GM19438 (cell line): ENCODE measurements around the gene FBXO8.

Experiments used
- ATAC-seq: cut with Tn5 transposase; IDR thresholded peaks from one replicate; pipeline ENCODE4 v1.9.1; 2021; ENCODE audit warnings: low read depth; ENCODE audit not compliant: unreplicated experiment

The FBXO8 gene

DNA sequence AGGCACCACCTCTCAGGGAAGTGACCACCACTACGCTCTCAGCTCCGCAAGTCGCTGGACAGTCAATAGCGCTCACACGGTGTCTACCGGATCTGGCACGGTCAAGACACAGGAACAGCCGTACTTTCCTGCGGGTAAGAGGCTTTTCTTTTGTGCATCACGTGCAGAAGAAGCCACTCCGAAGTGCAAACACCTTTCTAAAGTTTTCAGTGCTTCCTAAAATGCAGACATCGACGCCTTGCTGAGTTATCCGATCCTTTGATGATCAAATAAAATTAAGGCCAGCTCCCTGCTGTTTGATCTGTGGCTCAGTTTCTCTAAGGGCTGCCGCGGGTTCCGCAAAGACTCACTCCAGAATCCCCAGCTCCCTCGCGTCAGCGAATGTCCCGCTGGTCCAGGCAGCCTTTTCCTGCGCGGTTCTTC, 71.8 kb downstream of the FBXO8 start:
- ATAC-seq: no peak

DNA sequence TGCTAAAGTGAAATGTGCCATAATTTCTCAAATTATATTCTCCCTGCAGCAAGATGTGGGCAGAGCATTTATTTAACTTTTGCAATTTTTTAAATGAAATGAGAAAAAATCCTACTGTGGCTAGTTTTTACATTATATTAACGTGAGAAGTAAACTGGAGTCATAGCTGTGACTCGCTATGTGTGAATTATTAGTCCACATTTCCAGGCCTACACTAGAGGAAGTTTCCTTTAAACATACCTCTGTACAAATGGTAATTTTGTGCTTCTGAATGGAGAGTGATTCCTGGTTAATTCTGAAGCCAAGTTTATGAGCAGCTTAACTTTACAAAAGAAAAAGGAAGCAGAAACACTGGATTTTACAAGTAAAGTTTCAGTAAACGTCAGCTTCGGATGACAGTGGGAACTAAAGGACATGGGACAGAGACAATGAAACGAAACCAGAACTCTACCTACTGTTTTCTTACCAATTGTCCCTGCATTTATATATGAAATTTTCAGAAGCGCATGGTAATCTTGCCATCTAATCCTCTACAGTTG, 72.4 kb downstream of the FBXO8 start:
- ATAC-seq: no peak

DNA sequence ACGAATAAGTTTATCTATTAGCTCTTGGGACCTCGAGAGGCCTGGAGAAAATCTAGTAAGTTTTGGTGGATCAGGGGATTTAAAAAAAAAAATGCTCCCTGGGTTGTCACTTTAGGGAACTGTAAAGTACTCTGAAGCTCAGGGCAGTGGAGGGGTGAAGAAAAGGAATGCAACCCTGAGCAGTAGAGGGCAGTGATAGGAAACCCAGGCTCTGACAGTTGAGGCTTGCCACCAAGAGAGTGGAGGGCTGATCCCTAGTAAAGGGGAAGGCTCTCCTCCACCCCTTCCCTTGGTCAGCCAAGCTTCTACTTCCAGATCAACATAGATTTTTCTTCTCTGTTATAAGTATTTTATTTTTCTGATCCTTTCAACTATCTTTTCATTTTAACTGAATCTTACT, 73.1 kb downstream of the FBXO8 start:
- ATAC-seq: no peak

DNA sequence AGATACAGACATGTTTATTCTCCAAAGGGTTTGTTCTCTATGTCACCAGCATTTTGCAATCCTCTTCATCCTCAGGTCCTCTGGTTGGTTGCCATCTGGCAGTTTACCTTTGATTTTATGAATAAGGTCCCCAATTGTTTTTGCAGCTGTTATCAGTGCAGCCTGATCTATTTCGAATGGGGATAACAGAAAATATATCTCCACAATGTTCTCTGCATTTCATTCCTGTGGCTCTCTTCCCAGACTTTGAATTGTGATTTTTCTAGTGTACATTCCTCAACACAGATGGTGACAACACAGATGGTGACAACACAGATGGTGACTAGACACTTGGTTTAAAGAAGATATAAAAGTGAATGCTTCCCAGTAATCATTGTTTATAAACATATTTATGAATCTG, 74.1 kb downstream of the FBXO8 start:
- ATAC-seq: no peak

DNA sequence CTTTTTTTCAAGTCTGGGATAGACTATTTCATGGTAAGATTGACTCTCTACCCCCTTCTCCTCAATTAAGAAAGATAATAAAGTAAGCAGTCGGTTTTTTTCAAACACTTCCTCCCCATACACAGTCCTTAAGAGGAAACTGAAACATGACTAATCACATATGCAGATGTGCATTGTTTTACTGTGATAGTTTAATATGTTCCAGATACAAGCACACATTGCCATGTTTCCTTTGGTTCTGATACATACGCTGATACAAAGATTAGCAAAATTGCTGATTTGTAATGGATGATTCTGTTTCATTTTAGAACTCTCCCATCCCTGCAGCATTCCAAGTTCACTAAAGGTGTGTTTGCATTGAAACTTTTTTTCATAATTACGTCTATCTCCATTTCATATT, 76.1 kb downstream of the FBXO8 start:
- no peak for ATAC-seq

DNA sequence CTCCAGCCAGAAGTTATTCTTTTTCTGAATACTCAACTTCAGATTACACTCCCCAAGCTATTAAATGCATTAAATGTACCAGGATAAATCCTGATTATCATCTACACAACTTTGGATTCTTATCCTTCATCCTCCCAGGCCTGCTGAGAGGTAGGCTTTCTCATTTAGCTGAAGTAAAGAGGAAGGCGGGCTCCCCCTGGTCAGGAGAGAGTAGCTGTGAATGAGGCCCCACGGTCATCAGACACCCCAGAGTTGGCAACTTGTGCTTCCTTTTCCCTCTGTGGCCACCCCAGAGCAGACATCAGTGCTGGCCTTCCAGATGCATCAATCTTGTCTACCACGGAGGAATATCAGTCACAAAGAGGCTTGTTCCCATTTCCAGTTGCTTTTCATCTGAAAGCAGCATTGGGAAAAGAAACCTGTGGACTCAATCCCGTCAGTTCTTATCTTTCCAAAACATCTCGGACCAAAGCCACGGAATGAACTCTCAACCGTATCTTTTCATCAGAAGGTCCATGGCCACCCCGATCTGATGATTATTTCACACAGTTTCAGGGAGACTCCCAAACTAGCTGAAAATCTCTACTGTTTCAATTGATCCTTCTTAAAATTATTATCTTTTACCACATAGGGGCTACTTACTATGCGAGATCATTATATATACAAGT, 79.2 kb downstream of the FBXO8 start:
- ATAC-seq: no peak

DNA sequence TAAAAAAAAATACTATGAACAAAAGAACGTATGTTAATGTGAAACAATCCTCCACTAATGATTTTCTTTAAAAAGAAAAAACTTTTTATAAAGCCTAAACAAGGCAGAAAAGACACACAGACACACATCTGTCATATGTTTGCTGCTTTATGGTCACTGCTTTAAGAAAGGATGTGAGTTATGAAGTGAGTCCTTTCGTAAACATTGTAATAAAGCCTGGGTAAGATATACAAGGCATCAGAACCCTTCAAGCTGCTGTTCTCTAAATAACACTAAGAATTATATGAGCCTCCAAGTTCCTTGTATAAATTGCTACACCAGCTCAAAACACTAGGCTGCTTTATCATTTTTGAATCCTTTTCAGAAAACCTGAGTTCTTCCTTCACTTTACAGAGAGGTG, 81.6 kb downstream of the FBXO8 start:
- ATAC-seq: no peak

DNA sequence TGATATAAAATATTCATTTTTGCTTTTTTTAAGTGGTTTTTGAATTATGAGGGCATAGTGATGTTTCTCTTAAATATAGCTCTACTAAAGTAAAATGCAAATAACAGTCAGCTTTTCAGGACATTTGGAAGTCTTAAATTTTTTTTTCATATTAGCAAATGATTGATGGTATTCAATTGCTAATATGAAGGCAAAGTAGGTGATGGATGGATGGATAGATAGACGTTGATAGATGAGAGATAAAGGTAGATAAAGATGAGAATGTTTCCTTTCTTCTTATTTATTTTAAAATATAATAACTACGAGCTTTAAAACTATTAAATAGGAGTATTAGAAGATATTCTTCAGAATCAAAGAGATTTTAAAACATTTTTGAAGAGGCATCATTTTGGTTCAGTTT, 83.7 kb downstream of the FBXO8 start:
- no peak for ATAC-seq

DNA sequence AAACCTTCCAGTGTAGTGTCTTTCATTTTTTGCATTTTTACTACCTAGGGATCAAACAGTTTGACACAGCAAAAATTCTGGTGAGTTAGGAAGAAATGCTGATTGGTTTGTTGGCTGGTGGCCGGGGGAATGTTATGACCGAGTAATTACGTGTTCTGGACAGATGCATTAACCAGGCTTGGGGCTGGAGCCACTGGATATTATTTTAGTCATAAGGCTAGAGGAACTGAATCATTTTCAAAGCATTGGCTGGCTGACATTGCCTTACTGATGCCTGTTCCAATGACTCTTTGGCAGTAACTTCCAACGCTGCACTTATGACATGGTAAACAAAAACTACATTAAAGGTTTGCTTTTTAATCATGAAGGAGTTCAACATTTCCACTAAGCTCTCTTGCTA, 84.6 kb downstream of the FBXO8 start:
- ATAC-seq: no peak

DNA sequence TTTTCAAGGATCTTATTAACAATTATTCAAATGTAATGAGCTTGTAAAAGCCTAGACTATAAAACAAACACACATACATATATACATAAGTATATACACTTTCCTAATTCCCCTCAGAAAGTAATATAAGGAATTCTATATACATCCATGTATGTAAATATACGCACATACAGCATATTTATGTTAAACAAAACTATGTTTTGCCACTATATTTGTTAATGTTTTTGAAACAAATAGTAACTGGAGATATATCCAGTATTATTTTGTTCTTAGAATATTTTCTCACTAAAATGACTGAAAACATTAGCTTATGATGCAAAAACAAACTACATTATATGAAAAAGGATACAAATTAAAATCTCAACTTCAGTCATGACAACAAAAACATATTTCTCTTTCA, 85.1 kb downstream of the FBXO8 start:
- ATAC-seq: no peak

DNA sequence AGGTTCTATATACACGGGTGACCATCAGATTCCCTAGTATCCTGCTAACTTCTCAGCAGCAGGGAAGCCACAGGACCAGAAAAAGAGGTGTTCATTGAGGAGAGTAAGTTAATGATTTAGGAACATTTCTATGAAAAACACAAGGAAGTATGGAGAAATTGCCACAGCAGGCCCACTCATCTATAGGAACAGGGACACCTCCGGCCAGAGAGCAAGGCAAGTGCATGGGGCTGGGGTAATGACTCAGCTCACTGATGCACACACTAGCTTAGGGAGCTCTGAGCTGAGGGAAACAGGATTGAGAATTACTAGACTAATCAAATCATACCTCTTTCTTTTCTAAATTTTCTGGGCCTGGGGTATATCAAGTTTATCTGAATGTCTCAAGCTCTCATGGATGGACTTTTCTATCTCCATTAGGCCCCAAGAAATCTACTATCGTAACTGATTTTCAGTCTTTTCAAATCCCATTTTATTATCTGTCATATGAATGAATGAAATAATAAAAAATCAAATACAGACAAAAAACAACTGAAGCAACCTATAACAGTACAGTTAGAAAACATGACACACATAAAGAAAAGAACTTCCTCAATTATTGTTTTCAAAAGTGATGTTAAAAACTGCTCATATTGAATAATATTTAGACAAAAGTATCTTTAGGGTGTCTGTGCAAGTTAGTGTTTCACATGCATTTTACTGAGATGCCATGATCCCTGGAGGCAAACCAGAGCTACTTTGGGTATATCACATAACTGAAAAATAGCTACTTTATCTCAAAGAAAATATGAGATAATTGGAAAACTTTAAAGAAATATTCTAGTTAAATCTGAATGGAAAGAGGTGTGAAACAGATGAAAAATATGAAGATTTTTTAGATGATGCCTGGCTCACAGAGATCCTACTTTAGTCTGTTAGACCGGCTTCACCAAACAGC, 89.8 kb downstream of the FBXO8 start:
- ATAC-seq: no peak

DNA sequence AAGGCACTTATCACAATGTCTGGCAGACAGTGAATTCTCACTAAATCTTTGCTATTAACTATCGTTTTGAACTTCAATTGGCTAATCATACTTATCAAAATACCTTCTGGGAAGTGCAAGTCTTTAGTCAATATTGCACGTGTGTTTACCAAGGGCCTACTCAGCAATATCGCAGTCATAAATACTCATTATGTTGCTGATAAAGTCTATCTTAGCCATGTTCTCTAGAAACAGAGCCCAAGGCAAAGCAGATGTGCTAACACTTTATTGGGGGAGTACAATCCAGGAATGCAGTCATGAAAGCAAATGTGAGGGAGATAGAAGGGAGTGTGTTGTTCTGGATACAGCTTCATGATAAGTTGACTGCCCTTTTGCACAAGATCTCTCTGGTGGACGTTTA, 90.5 kb downstream of the FBXO8 start:
- ATAC-seq: no peak

DNA sequence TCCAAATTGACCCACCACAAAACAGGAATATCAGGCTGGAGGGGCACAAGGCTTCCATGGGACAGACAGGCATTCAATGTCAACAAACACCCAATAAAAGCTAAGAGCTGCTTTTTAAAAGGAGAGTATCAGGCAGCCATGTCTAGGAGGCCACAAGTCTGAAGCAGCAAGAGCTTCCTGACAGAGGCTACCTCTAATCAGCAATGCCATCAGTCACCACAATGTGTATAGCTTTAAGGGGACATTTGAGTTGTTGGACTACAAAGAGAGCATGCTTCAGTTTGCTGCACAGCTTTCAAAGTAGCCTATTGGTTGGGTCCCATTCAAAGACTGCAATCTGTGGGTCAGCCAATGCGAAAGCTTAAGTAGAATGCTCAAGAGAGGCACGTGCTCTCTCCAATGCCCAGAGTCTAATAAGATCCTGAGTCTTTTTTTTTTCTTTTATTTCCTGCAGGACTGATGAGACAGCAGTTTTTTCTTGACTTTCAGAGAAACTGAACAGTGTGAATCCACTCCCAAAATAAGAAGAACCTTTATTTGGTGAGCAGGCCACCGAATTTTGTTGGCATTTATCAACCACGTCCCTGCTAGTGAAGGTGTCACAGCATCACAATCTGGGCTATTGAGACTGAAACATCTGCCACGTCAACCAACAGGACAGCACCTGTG, 92.5 kb downstream of the FBXO8 start:
- no peak for ATAC-seq

DNA sequence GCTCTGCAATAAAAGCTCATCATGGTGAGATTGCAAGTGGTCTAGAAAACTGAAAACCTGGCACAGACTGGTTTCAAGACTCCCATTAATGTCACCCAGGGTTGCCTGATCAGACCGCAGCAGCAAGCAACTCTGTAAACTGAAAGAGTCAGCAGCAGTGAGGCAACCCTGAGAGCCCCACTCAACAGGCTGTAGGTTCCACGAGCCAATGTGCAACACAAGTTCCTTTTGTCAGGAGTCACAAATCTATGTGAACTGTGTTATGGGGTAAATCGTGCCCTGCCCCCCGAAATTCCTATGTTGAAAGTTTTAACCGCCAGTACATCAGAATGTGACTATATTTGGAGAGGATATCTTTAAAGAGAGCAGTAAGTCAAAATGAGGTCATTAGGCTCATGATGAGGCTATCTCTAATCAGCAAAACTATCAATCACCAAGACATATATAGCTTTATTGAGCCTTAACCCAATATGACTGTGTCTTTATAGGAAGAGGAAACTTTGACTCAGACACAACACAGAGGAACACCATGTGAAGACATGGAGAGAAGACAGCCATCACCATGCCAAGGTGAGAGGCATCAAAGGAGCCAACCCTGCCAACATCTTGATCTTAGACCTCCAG, 94.0 kb downstream of the FBXO8 start:
- ATAC-seq: no peak
